Measurements from ENCODE around the gene ARAP1. TPM values are rescaled to one million over a fixed set of nuclear protein-coding genes. Genes with fewer than 3 reads are reported as not detected.
A peak's percentile ranks its signal among the peaks of the same experiment; 100 is the strongest.
"Not testable (repeated sequence)": the region's sequence is repeated elsewhere in the genome, so short reads cannot be mapped to it uniquely, and the experiment has no call there.

Gene ARAP1
- total RNA-seq: 10 to 100 TPM; 69.9 to 76.6 TPM

DNA sequence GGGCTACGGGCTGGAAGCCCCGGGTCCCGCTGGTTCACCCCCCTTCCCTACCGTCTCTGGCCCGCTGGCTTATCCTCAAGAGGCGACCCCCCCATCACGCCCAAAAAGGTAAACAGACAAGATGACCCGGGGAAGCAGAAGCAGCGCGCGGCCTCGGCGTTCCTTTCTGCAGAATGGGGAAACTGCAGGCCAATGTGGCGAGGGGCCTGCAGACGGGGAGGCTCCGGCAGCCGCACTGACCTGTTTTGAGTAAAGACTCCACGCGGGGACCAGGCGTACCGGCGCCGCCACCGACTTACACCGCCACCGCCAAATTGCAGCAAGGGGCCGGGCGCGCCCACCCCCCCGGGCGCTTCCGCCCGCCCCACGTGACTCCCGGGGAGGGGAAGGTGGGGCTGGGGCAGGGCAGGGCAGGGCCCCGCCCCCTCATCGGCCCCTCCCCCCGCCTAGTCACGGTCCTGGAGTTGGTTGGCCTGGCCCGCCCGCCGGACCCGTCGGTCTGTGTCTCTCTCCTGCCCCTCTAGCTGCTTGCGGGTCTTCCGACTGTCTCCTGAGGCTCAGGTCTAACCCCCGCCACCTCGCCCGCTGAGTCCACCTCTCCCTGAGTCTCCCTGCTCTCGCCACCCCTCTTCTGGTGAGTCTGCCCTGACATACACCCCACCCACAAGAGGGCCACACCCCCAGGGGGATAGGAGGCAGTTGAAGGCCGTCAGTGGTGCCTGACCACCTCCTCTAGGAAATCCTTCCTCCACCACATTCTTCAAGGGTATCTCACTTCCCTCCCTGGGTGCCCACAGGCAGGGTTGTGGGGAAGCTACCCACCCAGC, at the start of gene ARAP1:
TSS of gene ARAP1 (minus strand) at position 321 of the 827 bp plus-strand sequence. CDS start 25,280 bp downstream, outside the sequence.
- Mint-ChIP-seq H3K4me3 (peak within 1 kb of the TSS; percentile 95), H3K36me3 (ENCODE audit: low read depth) (peaks cover 2% of the 10 kb centered on the region), H3K27ac (peak within 1 kb of the TSS; percentile 92), H3K9me3 (ENCODE audit: low read depth) (no peaks in the 10 kb centered on the region), H3K4me1 (peaks cover 39% of the 10 kb centered on the region), H3K27me3 (no peaks in the 10 kb centered on the region)
- DNase-seq (peak; percentile 86), ATAC-seq (peak; percentile 83)
- intact Hi-C loops (cut with DNase I, micrococcal nuclease): loop anchor here (1.0 to 2.0 kb wide), 8 partner anchors 16 to 390 kb away; partner anchors contain the start of genes ATG16L2 (in 1 of the 2), FCHSD2 (in 1 of the 2) and STARD10 (in 1 of the 2)
- CTCF ChIA-PET: interaction anchor here (0.9 kb wide), 1 partner anchor 27 kb away, joined by 5 read pairs; no protein-coding TSS in a partner anchor
- POLR2A ChIA-PET: no interaction called here

DNA sequence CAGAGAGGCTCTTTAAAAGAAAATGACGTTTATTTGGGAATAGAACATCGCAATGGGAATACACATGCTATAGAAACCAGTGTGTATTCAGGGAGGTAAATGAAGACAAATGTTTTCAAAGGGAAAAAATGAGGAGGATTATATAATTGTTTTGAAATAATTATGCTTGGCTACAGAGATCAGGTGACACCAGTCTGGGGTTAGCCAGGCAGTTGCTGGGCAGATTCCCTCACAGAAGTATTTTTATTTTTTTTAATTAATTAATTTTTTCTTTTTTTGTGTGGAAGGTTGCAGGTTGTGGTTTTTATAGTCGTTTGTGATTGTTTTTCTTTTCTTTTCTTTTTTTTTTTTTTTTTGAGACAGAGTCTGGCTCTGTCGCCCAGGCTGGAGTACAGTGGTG, 47.2 kb upstream of the ARAP1 start:
- ChIA-PET POLR2A (no interaction called here), CTCF (no interaction called here)
- Mint-ChIP-seq H3K27me3 (no peaks in the 10 kb centered on the region), H3K36me3 (ENCODE audit: low read depth) (peaks cover 2% of the 10 kb centered on the region), H3K4me1 (peaks cover 5% of the 10 kb centered on the region), H3K9me3 (ENCODE audit: low read depth) (no peaks in the 10 kb centered on the region), H3K27ac (no peak overlapping the region), H3K4me3 (no peak overlapping the region)
- ATAC-seq (no peak), DNase-seq (no peak)
- intact Hi-C loops (cut with DNase I, micrococcal nuclease): no loop called here

DNA sequence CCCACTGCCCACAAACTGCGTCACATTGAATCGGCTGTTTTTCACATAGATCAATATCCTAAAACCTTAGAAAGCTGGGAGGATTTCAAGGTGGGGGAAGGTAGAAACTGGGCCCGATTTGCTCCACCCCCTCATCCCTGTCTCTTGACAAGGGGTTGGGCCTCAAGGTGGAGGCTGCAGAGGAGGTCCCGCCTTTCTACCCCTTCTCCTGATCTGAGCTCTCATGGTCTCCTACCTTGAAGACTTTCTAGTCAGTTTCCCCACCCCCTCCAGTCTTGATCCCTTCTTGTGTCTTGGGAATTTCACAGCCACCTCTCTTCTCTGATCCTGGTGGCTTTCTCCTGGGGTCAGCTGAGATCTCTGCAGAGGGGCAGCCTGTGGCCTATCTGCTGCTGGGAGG, 46.2 kb upstream of the ARAP1 start:
- no peak for ATAC-seq
- H3K27ac Mint-ChIP-seq: no peak overlapping the region
- H3K9me3 Mint-ChIP-seq (ENCODE audit: low read depth): no peaks in the 10 kb centered on the region
- H3K36me3 Mint-ChIP-seq (ENCODE audit: low read depth): peaks cover 2% of the 10 kb centered on the region
- intact Hi-C loops (cut with DNase I, micrococcal nuclease): no loop called here
- H3K4me3 Mint-ChIP-seq: no peak overlapping the region
- ChIA-PET POLR2A (interaction anchor here (0.6 kb wide), 1 partner anchor 17 kb away, joined by 3 read pairs; no protein-coding TSS in a partner anchor), CTCF (interaction anchor here (0.8 to 1.2 kb wide), 4 partner anchors 14 to 73 kb away, joined by 3 to 5 read pairs (median 3); no protein-coding TSS in a partner anchor)
- DNase-seq: no peak
- H3K27me3 Mint-ChIP-seq: no peaks in the 10 kb centered on the region
- peaks cover 9% of the 10 kb centered on the region for H3K4me1 Mint-ChIP-seq

DNA sequence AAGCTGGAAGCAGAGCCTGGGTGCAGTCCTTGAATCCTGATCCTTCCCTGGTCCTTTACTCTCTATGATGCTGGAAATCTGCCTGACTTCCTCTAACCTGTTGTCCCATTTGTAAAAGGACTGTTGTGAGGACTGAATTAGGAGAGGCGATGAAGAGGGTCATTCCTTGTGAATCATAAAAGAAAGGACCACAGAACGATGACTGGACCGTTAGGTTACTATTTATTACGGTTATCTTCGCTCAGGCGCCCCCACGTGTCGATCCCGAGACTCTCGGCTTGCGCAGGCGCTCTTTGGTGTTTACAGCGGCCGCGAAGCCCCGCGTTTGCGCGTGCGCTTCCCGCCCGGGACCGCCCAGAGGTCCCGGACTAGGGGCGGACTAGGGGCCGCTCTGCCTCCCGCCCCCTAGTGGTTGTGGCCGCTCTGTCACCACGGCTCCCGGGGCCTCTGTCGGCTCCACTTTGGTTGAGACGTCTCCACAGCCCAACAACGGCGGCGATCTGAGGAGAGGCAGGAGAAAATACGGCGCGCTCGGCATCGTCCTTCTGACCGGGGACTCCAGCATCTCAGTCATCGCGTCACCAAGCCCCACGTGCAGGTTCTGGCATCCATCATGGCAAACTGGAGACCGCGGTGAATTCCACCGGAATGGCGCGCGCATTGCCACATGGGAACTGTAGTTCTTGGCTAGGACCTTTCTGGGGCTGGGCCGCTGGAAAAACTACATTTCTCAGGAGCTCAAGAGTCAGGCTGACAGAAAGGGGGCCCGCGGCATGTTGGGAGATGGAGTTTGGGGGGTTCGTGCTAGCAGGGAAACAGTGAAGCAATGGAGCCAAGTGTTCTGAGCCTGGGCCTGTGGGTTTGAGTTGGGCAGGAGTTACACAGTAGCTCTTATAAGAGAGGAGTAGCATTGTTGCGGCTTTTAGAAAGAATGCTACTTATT, 41.5 kb upstream of the ARAP1 start, which contains the start of gene STARD10:
TSS of gene STARD10 (minus strand) at position 623 of the 943 bp plus-strand sequence. CDS start 12,866 bp downstream, outside the sequence.
- Mint-ChIP-seq H3K4me3 (peak within 1 kb of the TSS; percentile 84), H3K27me3 (no peaks in the 10 kb centered on the region), H3K27ac (peak within 1 kb of the TSS; percentile 99), H3K9me3 (ENCODE audit: low read depth) (no peaks in the 10 kb centered on the region), H3K4me1 (peaks cover 21% of the 10 kb centered on the region), H3K36me3 (ENCODE audit: low read depth) (no peaks in the 10 kb centered on the region)
- intact Hi-C loops (cut with DNase I, micrococcal nuclease): loop anchor here (1.0 to 2.0 kb wide), 8 partner anchors 20 to 570 kb away; partner anchors contain the start of genes ARAP1 (in 2 of the 2), ATG16L2 (in 1 of the 2) and CLPB (in 1 of the 2)
- peak; percentile 97 for DNase-seq
- peak; percentile 93 for ATAC-seq
- ChIA-PET POLR2A (interaction anchor here (0.7 to 3.7 kb wide), 7 partner anchors 11 to 71 kb away, joined by 3 to 29 read pairs (median 5); no protein-coding TSS in a partner anchor), CTCF (interaction anchor here (0.6 to 4.0 kb wide), 30 partner anchors 9 to 557 kb away, joined by 3 to 60 read pairs (median 3); partner anchors contain the start of gene FCHSD2)

DNA sequence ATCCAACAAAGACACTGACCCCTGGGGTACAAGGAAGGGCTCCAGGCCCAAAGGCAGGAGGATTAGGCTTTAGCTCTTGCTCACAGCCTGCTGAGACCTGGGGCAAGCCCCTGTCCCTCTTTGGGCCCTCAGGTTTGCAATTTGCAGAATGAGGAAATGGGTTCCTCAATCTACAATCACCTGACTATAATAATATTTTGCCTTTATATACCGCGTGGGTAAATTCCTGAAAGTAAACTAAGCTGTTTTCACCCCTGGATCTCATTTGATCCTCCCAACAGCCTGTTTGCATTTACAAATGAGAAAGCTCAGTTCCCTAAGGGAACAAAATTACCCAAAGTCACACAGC, 40.8 kb upstream of the ARAP1 start:
- ChIA-PET POLR2A (interaction anchor here (0.7 to 3.7 kb wide), 4 partner anchors 20 to 68 kb away, joined by 3 to 29 read pairs (median 4); no protein-coding TSS in a partner anchor), CTCF (interaction anchor here (0.6 to 4.0 kb wide), 18 partner anchors 9 to 884 kb away, joined by 3 to 60 read pairs (median 4); no protein-coding TSS in a partner anchor)
- H3K27me3 Mint-ChIP-seq: no peaks in the 10 kb centered on the region
- peaks cover 23% of the 10 kb centered on the region for H3K4me1 Mint-ChIP-seq
- H3K36me3 Mint-ChIP-seq (ENCODE audit: low read depth): no peaks in the 10 kb centered on the region
- H3K27ac Mint-ChIP-seq: peak overlapping the region; percentile 99
- H3K9me3 Mint-ChIP-seq (ENCODE audit: low read depth): no peaks in the 10 kb centered on the region
- ATAC-seq (no peak), DNase-seq (no peak)
- peak overlapping the region; percentile 84 for H3K4me3 Mint-ChIP-seq
- intact Hi-C loops (cut with DNase I, micrococcal nuclease): loop anchor here (1.0 kb wide), 3 partner anchors 21 to 71 kb away; partner anchors contain the start of genes ARAP1 (in 1 of the 2) and ATG16L2 (in 1 of the 2)

DNA sequence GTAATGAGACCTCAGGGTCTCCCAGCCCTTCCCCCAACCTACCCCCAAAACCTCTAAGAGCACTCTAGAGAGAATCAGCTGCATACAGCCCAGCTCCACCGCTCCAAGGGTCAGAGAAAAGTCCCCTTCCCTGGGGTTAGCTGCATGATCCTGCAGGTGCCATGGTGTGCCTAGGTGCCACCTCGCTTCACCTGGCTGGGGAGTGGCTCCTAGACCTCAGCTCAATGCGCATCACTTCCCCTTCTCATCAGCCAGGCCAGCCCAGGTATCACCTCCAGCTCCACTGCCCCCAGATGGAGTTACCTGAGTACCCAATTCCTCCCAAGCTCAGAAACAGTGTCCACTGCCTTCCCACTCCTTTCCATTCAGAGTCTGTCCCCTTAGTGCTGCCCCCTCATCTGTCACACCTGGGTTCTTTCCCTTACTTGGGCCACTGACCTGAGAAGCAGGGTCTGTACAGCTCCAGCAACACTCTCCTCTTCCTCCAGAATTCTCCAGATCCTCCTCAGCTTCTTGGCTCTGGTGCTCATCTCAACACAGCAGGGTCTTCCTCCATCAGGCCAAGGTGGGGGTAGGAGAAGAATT, 40.3 kb upstream of the ARAP1 start:
- POLR2A ChIA-PET: interaction anchor here (0.7 to 3.7 kb wide), 3 partner anchors 21 to 67 kb away, joined by 3 to 29 read pairs (median 3); no protein-coding TSS in a partner anchor
- Mint-ChIP-seq H3K4me3 (peak overlapping the region; percentile 84), H3K27ac (peak overlapping the region; percentile 99), H3K9me3 (ENCODE audit: low read depth) (no peaks in the 10 kb centered on the region), H3K36me3 (ENCODE audit: low read depth) (no peaks in the 10 kb centered on the region), H3K27me3 (no peaks in the 10 kb centered on the region), H3K4me1 (peaks cover 27% of the 10 kb centered on the region)
- CTCF ChIA-PET: interaction anchor here (0.6 to 4.0 kb wide), 18 partner anchors 8 to 884 kb away, joined by 3 to 60 read pairs (median 4); no protein-coding TSS in a partner anchor
- no peak for ATAC-seq
- intact Hi-C loops (cut with DNase I, micrococcal nuclease): loop anchor here (1.0 kb wide), 3 partner anchors 22 to 70 kb away; partner anchors contain the start of genes ARAP1 (in 1 of the 2) and ATG16L2 (in 1 of the 2)
- no peak for DNase-seq

DNA sequence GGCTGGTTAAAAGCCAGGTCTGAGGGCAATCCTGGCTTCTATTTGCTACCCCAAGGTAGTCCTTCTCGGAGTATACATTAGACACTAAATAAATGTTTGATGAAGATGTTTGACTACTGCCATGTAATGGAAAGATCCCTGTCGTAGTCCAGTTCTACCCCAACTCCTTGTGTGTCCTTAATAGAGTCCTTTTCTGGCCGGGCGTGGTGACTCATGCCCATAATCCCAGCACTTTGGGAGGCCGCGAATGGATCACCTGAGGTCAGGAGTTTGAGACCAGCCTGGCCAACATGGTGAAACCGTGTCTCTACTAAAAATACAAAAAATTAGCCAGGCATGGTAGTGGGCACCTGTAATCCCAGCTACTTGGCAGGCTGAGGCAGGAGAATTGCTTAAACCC, 39.0 kb upstream of the ARAP1 start:
- peaks cover 29% of the 10 kb centered on the region for H3K4me1 Mint-ChIP-seq
- intact Hi-C loops (cut with DNase I, micrococcal nuclease); H3K36me3 Mint-ChIP-seq (ENCODE audit: low read depth); ATAC-seq; POLR2A ChIA-PET; DNase-seq; H3K27ac Mint-ChIP-seq; H3K4me3 Mint-ChIP-seq; H3K27me3 Mint-ChIP-seq; H3K9me3 Mint-ChIP-seq (ENCODE audit: low read depth): not testable (repeated sequence)
- CTCF ChIA-PET: interaction anchor here (0.9 kb wide), 1 partner anchor 63 kb away, joined by 4 read pairs; no protein-coding TSS in a partner anchor

DNA sequence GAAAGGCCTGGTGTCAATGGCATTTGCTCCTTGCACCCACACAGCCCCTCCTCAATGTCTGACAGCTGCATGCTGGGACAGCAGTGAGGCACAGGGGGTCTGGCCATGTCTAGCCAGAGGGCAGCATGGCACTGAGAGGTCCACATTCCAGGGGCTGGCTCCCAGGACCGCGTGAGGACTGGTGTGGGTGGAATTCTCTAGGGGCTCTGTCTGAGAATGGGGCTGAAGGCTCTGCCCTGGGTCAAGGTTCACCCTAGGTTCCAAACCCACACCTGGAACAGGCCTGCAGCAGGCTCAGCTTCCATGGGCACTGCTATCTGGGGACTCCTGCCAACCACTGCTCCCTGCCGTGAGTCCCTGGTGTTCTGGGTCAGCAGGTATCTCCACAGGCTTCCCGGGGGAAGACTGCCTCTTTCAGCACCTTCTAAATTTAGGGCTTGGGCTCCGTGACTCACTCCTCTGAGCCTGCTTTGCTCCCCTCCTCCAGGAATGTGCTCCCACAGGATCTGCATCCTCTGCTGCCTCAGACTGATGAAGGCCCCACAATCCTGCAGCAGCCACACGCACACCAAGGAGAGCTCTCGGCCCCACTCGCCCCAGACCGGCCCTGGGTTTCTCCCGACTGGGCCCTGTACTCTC, 37.4 kb upstream of the ARAP1 start:
- H3K9me3 Mint-ChIP-seq (ENCODE audit: low read depth): no peaks in the 10 kb centered on the region

DNA sequence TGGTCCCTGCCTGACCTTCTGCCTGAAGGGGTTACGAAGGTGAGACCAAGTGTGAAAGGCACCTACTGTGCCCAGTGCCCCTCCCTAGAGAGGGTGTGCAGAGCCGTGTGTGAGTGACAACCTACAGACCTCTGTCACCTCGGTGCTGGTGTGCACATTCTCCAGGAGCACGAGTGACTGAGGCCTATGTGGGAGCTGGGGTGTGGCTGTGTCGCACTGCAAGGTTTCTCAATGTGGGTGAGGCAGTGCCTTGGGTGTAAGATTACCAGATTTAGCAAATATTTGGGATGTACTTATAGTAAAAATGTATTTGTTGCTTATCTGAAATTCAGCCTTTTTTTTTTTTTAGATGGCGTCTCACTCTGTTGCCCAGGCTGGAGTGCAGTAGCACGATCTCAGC, 36.0 kb upstream of the ARAP1 start:
- H3K4me3 Mint-ChIP-seq: no peak overlapping the region

More for the DNA sequence above, 37.4 kb upstream of the ARAP1 start:
- Mint-ChIP-seq H3K4me1 (peaks cover 26% of the 10 kb centered on the region), H3K36me3 (ENCODE audit: low read depth) (no peaks in the 10 kb centered on the region), H3K27ac (no peak overlapping the region), H3K27me3 (no peaks in the 10 kb centered on the region), H3K4me3 (no peak overlapping the region)
- ChIA-PET CTCF (interaction anchor here (1.0 to 1.9 kb wide), 2 partner anchors 12 to 23 kb away, joined by 3 to 5 read pairs; no protein-coding TSS in a partner anchor), POLR2A (no interaction called here)
- no peak for DNase-seq
- ATAC-seq: no peak
- intact Hi-C loops (cut with DNase I, micrococcal nuclease): no loop called here

More for the DNA sequence above, 36.0 kb upstream of the ARAP1 start:
- DNase-seq (no peak), ATAC-seq (no peak)
- intact Hi-C loops (cut with DNase I, micrococcal nuclease): no loop called here
- ChIA-PET POLR2A (no interaction called here), CTCF (interaction anchor here (0.9 to 1.9 kb wide), 2 partner anchors 12 to 25 kb away, joined by 5 to 7 read pairs; no protein-coding TSS in a partner anchor)
- Mint-ChIP-seq H3K36me3 (ENCODE audit: low read depth) (no peaks in the 10 kb centered on the region), H3K4me1 (peaks cover 19% of the 10 kb centered on the region), H3K27ac (no peak overlapping the region), H3K27me3 (no peaks in the 10 kb centered on the region), H3K9me3 (ENCODE audit: low read depth) (no peaks in the 10 kb centered on the region)

Measured in activated CD4-positive, alpha-beta T cell treated with anti-CD3 and anti-CD28 coated beads for 36 hours (primary cell).